ENCODE measurements around the gene GRM8. TPM values are rescaled to one million over a fixed set of nuclear protein-coding genes. Genes with fewer than 3 reads are reported as not detected.

Gene GRM8
- total RNA-seq, 2 experiments from 2014 or later: not detected

- Histone ChIP-seq H2AFZ (ENCODE audit: low read length) (no peak overlapping the region), H3K4me2 (ENCODE audit: low read length) (no peak overlapping the region), H3K9me2 (ENCODE audit: insufficient read depth, low read length) (no peaks in the 10 kb centered on the region), H3K36me3 (ENCODE audit: insufficient read depth, low read length) (no peaks in the 10 kb centered on the region), H3K9me3 (ENCODE audit: low read length) (no peaks in the 10 kb centered on the region), H4K20me1 (ENCODE audit: insufficient read depth, low read length) (no peaks in the 10 kb centered on the region), H3K4me1 (ENCODE audit: insufficient read depth, low read length, poor library complexity, severe bottlenecking) (no peaks in the 10 kb centered on the region), H3K4me3 (ENCODE audit: low read depth, low read length, poor library complexity, severe bottlenecking) (no peak overlapping the region), H3K79me2 (ENCODE audit: insufficient read depth, low read depth, low read length) (no peaks in the 10 kb centered on the region), H3K27ac (ENCODE audit: low read depth, low read length, poor library complexity, severe bottlenecking) (no peak overlapping the region)
- intact Hi-C loops (cut with micrococcal nuclease; ENCODE audit: unreplicated experiment): no loop called here
- BruUV-seq (replicated peaks): no TSS peak
- no peak for DNase-seq (ENCODE audit: low spot score)
- CTCF ChIA-PET (ENCODE audit: unreplicated experiment): no interaction called here
- POLR2A ChIA-PET: no interaction called here
- TF ChIP-seq CTCF (conservative IDR thresholded peaks at IDR 0.05; ENCODE audit: low read length): no peak
- TF ChIP-seq EZH2phosphoT487 (IDR thresholded peaks at IDR 0.05; ENCODE audit: borderline replicate concordance, low read depth, low read length): no peak
Observed at GRCh38 chr7:126485791-126486190, 767.0 kb downstream of the GRM8 start.

DNA sequence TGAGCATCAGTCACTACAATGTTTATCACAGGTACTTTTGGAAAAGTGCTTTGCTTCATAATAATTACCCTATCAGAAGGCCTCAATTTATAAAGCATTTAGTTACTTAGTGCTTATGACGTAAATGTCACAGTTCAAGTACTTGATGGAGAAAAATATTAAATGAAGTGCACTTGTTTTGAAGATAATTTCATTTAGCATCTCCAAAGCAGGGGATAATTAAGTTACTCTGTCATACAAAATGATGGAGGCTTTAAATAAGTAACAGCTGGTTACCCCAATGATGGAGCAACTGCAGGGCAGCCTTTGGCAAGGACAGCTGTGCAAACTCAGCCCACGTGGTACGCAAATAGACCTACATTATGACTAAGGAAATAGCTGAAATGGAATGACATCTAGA, 768.8 kb downstream of the GRM8 start:
- DNase-seq (ENCODE audit: low spot score): no peak
- H3K79me2 ChIP-seq (ENCODE audit: insufficient read depth, low read depth, low read length): no peaks in the 10 kb centered on the region
- H2AFZ ChIP-seq (ENCODE audit: low read length): no peak overlapping the region
- H3K27ac ChIP-seq (ENCODE audit: low read depth, low read length, poor library complexity, severe bottlenecking): no peak overlapping the region
- H3K4me3 ChIP-seq (ENCODE audit: low read depth, low read length, poor library complexity, severe bottlenecking): no peak overlapping the region
- TF ChIP-seq EZH2phosphoT487 (IDR thresholded peaks at IDR 0.05; ENCODE audit: borderline replicate concordance, low read depth, low read length) (no peak), CTCF (conservative IDR thresholded peaks at IDR 0.05; ENCODE audit: low read length) (no peak)
- no TSS peak for BruUV-seq (replicated peaks)
- intact Hi-C loops (cut with micrococcal nuclease; ENCODE audit: unreplicated experiment): no loop called here
- no peaks in the 10 kb centered on the region for H3K4me1 ChIP-seq (ENCODE audit: insufficient read depth, low read length, poor library complexity, severe bottlenecking)
- POLR2A ChIA-PET: no interaction called here
- H3K4me2 ChIP-seq (ENCODE audit: low read length): no peak overlapping the region
- no peaks in the 10 kb centered on the region for H3K9me3 ChIP-seq (ENCODE audit: low read length)
- no peaks in the 10 kb centered on the region for H3K9me2 ChIP-seq (ENCODE audit: insufficient read depth, low read length)
- H3K36me3 ChIP-seq (ENCODE audit: insufficient read depth, low read length): no peaks in the 10 kb centered on the region
- CTCF ChIA-PET (ENCODE audit: unreplicated experiment): no interaction called here
- H4K20me1 ChIP-seq (ENCODE audit: insufficient read depth, low read length): no peaks in the 10 kb centered on the region

DNA sequence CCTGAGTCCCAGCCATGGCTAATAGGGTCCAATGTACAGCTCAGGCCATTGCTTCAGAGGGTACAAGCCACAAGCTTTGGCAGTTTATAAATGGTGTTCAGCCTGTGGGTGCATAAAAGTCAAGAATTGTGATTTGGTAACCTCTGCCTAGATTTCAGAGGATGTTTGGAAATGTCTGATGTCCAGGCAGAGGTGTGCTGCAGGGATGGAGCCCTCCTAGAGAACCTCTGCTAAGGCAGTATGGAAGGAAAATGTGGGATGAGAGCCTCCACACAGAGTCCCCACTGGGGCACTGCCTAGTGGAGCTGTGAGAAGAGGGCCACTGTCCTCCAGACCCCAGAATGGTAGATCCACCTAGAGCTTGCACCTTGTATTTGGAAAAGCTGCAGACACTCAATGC, 779.9 kb downstream of the GRM8 start:
- Histone ChIP-seq H4K20me1 (ENCODE audit: insufficient read depth, low read length) (no peaks in the 10 kb centered on the region), H3K4me1 (ENCODE audit: insufficient read depth, low read length, poor library complexity, severe bottlenecking) (no peaks in the 10 kb centered on the region), H3K9me3 (ENCODE audit: low read length) (0 out of 2 replicates have a peak, but pooled peaks cover 10% of the 10 kb centered on the region), H3K4me2 (ENCODE audit: low read length) (no peak overlapping the region), H2AFZ (ENCODE audit: low read length) (no peak overlapping the region), H3K9me2 (ENCODE audit: insufficient read depth, low read length) (no peaks in the 10 kb centered on the region), H3K27ac (ENCODE audit: low read depth, low read length, poor library complexity, severe bottlenecking) (no peak overlapping the region), H3K79me2 (ENCODE audit: insufficient read depth, low read depth, low read length) (no peaks in the 10 kb centered on the region), H3K36me3 (ENCODE audit: insufficient read depth, low read length) (no peaks in the 10 kb centered on the region), H3K4me3 (ENCODE audit: low read depth, low read length, poor library complexity, severe bottlenecking) (no peak overlapping the region)
- intact Hi-C loops (cut with micrococcal nuclease; ENCODE audit: unreplicated experiment): no loop called here
- TF ChIP-seq CTCF (conservative IDR thresholded peaks at IDR 0.05; ENCODE audit: low read length) (no peak), EZH2phosphoT487 (IDR thresholded peaks at IDR 0.05; ENCODE audit: borderline replicate concordance, low read depth, low read length) (no peak)
- ChIA-PET POLR2A (interaction anchor here (1.0 kb wide), 1 partner anchor 15 kb away, joined by 3 read pairs; no protein-coding TSS in a partner anchor), CTCF (ENCODE audit: unreplicated experiment) (no interaction called here)
- no peak for DNase-seq (ENCODE audit: low spot score)
- no TSS peak for BruUV-seq (replicated peaks)
